CD4-positive, alpha-beta T cell treated with Interleukin-2 at 100 ng/mL for 4 hours (primary cell): ENCODE results near the gene SNCG.
"Not testable (repeated sequence)": the region's sequence is repeated elsewhere in the genome, so short reads cannot be mapped to it uniquely, and the experiment has no call there.

Experiments
- DNase-seq: peaks from one replicate; pipeline ENCODE4 v3.0.0-alpha.2; 2020; ENCODE audit warnings: low spot score

The SNCG gene

DNA sequence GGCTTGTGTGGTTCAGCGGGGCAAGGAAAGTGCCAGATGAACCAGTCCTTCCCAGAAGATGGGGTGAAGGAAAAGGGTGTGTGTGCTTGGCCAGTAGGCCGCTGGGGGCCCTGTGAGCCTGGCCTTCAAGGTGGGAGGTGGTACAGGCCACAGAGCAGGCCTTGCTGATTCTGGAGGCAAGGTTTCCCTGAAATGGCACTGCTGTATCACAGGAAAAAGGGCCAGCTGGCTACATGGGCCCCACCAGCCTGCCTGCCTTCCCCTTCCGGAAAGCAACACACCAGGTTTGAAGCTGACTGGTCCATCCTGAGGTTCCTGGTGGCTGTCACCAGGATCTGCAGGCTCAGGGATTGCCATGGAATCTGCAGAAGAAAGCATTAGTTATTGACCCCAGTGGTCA lies 13.5 kb upstream of the SNCG start:
- DNase-seq, result no peak

DNA sequence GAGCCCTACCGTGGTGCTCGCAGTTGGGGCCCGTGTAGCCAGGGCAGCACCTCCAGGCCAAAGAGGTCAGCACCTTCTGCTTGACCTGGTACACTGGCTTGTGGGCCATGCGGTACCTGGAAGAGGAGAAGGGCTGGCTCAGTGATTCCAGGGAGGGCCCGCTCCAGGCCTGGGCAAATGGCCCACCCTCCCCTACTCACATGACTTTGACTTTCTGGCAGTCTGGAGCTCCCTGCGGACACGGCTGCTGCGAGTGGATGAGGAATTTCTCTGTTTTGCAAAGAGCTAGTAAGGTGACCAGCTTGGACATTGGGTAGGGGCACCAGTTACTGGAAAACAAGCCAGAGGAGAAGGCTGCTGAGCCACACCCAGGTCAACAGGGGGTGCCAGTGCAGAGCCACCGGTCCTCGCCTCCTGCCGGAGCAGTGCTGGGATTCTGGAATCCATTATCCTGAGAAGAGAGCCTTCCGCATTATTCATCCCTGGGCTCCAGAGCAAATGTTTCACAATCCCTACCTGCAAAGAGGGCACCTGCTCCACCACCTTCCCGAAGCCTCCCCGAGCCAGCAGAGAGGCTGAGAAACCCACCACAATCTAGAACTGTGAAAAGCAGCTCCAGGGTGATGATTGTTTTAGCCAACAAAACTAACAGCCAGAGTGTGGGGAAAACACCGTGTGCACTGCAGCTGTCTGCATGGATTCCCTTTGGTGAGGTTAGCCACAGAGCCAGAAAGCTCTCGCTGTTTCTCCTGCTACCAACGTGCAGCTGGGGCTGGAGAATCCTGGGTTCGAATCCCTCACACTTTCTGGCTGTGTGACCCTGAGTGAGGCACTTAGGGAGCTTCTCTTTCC lies 12.8 kb upstream of the SNCG start:
- DNase-seq, result no peak

DNA sequence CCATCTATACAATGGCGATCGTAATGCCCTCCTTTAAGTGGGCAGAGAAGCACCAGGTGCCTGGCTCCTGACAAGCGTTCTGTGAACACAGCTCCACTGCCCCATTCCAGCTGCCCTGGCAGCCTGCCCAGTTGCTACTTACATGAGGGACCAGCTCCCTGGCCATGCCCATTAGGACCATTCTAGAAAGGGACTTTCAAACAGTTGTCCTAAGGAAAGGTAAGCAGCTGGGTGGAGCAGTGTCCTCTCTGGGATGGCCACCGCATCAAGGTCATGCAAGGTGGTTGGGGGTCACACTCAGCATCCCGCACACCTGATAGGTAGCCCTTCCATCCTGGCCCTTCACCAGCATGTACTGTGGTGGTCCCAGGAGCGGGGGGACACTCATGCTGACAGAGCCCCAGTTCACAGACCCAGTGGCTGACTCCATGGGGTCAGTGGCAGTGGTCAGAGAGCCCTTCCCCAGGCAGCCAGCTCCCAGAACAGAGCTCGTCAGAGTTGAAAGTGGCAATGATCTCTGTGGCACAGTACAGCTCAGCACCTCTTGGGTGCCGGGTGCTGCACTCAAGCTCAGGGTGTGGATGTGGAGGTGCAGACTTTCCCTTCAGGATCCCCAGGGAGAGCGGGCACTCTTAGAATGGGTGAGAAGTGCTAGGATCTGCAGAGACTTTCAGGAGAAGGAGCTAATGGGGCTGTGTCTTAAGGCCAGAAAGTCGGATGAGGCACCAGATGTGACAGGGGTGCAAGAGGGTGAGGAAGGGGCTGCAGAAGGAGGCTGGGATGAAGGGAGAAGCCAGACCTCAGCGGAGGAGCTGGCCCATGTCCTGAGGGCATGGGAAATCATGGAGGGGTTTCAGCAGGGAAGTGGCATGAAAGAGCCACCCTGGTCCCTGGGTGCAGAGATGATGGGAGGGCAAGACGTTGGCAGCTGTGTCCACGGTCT lies 11.9 kb upstream of the SNCG start:
- DNase-seq, result no peak

DNA sequence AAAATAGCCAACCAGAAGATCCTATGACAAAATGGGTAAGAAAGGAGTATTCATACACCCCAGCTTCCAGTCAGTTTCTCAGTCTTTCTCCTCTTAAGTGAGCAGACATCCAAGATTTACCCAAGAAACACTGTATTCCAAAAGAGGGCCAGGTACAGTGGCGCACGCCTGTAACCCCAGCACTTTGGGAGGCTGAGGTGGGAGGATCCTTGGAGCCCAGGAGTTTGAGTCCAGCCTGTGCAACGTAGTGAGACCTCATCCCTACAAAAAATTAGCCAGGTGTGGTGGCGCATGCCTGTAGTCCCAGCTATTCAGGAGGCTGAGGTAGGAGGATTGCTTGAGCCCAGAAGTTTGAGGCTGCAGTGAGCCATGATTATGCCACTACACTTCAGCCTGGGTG lies 10.6 kb upstream of the SNCG start:
- DNase-seq, result not testable (repeated sequence)

DNA sequence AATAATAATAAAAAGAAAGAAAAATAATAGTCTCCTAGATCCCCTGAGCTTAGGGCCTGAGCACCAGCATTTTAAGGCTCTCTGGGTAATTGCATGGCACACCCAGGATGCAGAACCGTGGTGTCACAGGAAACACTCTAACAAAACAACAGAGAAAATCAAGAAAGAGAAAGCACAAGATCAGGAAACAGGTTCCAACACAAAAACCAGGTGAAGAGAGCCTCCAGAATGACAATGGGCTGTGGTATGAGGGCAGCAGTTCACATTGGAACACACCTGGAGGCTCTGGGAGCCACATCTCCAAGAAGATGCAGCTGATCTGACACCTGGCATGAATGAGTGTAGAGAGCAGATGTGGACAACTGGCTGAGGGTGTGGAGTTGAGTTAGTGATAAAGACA lies 8.1 kb upstream of the SNCG start:
- DNase-seq, result peak; percentile 22

DNA sequence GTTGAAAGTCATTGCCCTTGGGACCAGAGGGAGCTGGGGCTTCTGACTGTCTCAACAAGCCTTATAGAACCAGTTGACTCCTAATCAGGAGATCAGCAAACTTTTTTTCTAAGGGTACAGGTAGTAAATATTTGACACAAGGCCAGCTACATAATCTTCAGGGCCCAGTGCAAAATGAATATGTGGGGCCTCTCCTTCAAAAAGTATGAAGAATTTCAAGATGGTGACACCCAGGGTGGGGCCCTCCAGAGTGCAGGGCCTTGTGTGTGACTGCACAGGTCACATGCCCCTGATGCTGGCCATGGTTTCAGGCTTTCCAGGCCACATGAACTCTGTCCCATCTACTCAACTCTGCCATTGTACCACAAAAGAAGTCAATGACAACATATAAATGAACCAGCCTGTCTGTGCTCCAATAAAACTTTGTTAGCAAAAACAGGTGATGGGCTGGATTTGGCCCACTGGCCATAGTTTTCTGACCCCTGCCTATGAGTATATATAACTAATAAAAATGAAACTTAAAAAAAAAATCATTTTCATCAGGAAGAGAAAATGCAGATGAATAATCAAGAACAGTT lies 7.1 kb upstream of the SNCG start:
- DNase-seq, result no peak

DNA sequence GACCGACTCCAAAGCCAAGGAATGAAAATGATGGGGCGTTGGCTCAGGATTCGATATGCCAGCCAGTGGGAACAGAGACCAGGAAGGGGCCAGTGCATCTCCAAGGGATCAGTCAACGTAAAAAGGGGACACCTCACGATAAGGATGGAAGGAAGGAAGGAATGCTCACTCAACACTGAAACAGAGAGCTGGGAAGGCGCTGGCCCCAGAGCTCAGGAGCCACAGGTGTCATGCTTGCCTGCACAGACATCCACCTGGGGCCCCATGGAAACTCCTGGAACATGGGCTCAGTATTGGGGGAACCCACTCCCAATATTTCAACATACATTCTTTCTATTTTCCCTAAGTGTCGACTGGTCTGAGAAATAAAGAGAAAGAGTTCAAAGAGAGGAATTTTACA lies 6.3 kb upstream of the SNCG start:
- DNase-seq, result no peak

DNA sequence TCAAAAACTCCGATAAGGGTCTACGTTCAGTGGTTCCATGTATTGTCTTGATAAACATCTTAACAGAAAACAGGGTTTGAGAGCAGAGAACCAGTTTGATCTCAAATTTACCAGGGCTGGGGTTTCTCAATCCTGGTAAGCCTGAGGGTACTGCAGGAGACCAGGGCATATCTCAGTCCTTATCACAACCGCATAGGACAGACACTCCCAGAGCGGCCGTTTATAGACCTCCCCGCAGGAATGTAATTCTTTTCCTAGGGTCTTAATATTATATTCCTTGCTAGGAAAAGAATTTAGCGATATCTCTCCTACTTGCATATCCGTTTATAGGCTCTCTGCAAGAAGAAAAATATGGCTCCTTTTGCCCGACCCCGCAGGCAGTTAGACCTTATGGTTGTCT lies 5.7 kb upstream of the SNCG start:
- DNase-seq, result not testable (repeated sequence)

DNA sequence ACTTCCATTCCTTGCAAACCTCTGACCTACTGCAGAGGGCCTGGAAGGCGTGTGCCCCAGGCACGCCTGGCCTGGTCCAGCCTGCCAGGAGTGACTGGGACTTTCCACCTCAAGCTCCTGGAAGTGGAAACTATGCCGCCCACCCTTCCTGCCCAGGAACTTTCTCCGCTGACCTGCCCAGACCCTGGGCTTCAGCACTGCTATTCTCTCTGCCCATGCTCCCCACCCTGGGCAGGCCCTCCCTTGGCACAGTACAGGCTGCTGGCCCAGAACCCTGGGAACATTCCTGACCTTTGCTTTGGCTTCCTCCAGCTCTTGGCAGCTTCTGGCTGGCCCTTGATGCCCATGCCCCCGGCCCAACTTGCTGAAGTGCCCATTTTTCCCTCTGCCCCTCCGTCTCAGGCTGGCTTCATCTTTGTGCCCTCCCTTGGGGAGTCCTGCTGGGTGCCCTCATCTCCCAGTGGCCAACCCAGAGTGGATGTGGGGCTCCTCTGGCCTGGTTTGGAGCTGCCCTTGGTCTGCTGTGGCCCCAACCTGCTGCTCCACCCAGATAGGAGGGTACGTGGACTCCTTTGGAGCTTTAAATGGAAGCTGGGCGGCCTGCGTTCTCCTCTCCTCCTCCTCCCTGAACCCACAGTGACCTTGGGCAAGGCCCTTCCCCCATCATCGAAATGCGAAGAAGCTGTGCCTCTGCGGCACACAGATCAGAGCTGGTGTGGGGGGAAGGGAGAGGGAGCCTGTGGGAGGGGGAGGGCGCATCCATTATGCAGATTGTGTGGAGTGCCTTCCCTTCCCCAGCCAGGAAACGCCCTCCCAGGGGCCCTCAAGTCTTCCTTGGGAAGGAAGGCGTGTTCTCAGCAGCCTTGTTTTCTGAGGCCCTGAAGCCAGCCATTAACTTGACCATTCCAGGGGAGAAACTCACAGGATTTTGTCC lies 4.4 kb upstream of the SNCG start:
- DNase-seq, result no peak

DNA sequence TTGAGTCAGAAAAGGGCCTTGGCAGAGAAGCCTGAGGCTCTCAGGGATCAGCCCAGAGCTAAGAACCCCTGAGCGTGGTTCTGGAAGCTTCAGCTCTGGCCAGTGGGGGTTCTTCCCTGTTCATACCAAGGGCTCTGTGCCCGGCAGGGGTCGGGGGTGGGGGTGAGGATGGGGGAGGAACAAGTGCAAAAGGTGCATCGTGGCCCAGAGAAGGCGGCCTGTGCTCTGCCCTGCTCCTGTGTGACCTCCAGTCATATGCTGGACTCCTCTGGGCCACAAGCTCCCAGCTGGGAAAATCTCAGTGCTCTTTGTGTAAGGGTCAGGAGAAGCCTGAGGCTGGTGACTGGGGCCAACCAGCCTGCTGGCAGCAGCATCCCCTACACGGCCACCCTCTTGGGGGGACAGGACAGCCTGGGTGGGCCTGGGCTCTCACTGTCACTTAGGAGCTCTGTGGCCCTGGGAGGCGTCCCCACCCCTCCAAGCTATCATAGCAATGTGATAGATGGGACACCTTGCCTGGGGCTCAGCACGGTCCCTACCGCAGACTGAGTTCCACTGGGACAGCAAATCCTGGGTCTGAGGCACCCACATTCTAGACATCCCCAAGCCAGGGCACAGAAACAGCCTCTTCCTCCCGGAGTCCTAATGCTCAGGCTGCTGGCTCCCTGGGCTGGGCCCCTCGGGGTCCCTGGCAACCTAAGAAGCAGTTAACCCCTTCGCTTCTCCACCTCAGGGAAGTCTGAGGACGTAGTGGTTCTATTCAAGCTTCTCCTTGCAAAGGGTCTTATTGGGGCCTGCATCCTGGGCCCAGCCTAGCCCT lies 3.5 kb upstream of the SNCG start:
- no peak for DNase-seq

DNA sequence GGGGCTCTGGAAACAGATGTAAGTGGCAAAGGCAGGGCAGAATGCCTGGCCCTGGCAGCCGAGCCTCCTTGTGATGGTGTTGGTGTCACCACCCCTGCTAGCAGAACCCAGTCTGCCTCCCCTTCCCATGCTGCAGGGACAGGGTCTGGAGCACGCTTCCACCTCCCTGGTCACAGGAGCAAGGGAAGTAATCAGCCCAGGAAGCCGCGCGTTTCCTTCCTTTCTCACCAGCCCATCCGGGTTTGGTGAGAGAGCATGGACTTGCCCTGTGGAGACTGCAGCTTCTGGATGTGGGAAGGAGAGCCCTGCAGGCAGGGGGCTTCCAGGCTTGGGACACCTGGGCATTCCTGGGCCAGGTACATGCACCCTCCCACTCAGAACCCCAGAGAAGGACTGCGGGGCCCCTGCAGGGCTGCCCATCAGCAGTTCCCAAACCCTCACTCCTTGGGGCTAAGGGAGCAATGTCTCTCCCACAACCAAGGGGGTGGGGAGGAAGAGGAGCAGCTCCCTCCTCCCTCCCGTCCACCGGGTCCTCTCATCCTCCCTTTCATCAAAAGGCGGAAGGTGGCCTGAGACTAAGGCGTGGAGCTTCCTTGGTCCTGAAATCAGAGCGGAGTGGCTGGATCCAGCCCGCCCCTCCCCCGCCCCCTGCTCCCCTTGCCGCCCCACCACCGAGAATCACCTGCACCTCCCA lies 2.8 kb upstream of the SNCG start:
- no peak for DNase-seq

DNA sequence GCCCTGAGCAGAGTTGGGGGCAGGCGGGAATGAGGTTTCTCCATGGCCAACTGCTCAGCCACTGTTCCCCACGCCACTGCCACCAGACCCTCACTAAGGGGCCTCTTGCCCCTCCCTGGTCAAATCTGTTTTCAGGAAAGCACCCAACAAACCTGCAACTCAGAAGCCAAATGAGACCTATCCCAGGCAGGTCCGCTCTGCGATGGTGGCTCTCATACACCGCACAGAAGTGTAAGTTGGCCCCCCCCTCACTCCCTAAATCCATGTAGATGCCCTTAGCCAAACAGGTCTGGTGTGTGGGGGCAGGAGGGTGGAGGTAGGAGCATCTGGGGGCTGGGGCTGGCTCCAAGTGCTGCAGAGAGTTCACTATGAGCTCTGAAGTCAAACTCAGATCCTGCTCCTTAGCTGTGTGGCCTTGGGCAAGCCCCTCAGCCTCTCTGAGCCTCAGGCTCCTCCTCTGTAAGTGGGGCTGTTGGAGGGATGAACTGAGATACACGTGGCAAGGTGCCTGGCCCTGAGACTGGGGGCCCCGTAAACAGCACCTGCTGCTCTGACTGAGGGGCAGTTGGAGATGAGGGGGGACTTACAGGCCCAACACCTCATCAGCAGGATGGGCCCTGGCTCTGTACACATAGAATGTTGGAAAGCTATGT lies 2.1 kb upstream of the SNCG start:
- no peak for DNase-seq

DNA sequence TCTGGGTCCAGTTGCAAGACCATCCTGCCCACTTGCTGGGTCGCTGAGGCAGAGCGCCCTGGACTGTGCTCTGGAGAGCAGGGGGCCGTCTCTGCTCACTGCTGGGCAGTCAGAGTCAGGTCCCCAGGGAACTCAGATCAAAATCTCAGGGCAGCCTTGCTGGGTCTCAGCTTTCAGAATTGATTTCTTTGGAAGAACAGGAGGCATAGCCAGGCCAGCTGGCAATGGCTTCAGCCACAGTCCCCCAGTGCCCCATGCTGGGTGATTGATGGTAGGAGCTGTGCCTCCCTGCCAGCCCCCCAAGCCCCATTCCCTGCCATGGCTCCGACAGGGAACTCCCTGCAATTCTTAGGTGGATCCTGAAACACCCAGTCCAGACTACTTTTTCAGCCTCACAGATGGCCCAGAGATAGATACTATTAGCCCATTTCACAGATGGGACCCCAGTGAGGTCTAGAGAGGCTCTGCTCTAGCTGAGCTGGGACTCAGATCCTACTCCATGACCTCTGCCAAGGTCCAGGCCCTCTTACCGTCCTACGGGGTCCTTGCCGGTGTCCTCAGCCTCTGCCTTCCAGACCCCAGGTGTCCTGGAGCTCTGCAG lies 1.5 kb upstream of the SNCG start:
- no peak for DNase-seq

DNA sequence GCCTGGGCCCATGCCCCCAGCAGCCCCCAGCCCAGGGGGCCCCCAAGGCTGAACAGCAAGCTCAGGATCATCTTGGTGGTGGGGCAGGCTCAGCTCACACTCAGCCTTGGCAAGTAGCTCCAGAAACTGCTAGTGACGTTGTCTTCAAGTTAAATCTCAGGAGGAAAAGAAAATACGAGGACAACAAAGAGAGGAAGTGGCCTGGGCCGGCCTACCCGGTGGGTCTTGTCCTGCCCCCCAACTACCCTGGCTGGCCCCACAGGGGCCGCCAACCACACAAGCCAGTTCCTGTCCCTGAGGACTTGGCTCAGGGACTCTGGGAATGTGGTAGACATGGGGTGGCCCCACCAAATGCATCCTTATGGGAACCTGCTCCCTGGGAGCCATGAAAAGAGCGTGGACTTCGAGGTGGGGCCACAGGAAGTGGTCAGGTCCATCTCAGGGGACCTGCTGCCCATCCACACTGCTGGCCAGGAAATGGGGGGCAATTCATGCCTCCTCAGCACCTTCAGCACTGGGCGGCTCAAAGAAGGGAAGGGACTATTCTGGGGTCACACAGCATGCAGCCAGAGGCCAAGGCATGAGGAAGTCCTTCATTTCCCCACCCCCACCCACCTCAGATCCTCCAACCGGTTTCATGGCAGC lies 806 bp upstream of the SNCG start, which contains the start of gene MMRN2:
Gene MMRN2 (minus strand): TSS at position 145 of the 645 bp plus-strand sequence. CDS start 74 bp downstream, at position 71.
- DNase-seq, result no peak

DNA sequence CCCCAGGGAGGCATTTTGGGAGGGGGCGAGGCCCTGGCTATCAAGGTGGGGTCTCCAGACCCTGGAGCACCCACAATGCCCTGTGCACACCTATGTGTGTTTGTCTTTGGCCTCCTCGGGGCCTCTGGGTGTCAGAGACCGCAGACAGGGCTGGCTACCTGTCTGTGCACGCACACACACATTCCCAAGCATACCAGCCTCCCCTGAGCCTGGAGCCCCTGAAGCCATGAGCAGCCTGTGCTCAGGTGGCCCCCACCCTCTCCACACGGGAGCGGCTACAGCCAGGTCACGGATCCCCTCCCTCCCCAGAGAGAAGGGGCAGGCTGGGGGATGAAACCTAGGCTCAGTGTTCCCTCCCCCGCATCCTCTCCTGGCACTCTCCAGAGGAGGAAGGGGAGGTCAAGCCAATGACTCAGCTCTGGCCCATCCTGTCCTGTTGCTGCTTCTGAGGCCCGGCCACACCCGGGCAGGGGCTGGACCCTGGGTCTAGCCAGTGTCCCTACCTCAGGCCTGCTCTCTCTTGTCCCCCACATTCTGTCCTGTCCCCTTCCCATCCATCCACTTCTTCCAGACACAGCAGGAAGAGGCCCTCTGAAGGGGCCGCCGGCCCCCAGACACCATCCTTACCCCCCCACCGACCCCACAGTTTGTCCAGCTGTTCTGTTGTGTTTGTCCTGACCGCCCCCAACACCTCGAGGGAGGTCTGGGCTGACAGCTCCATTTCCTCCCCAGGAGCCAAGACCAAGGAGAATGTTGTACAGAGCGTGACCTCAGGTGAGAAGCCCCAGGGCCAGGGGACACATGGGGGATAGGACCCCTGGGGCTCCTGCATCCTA lies 720 bp downstream of the SNCG start:
- DNase-seq, result no peak

DNA sequence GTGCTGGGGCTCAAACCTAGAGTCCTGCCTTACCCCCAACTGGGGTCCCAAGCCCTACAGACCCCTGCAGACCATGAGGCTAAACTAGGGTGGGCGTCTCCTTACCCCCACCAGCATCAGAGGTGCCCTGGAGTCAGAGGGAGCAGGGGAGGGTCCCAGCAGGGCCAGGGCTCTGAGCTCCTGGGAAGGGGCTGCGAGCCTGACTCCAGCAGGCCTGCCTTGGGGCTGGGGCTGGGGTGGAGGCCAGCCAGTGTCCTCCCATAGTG lies 1.3 kb downstream of the SNCG start:
- DNase-seq, result no peak

DNA sequence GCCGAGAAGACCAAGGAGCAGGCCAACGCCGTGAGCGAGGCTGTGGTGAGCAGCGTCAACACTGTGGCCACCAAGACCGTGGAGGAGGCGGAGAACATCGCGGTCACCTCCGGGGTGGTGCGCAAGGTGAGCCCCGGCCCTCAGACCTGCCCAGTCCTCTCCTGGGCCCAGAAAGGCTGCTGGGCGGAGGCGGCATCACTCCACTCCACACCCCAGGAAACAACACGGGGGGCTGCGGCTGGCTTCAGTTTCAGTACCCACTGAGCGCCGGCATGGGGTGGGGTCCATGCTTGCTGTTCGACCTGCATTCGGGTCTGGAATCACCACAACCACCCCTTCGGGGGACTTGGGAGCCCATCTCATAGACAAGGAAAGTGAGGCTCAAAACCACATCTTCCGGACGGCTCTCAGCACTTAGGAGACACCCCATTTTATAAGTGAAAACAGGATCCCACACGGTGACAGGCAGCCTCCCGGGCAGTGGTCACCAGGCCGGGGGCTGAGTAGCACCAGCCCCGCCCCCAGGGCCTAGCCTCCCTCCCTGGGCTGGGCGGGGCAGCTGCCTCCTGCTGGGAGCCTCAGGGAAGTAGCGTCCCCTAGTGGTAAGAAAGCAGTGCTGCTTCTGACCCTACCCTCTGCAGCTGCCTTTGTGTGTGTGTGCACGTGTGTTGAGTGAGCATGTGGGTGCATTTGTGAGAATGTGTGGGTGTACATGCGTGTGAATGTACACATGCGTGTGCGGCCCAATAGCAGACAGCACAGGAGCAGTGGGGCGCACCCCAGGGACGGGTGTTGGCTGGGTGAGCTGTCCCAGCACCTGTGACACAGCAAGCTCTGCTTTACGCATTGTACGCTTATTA lies 1.8 kb downstream of the SNCG start:
- DNase-seq, result peak; percentile 35
